ENCODE results near the gene DERL3. TPM values are rescaled to one million over a fixed set of nuclear protein-coding genes. Genes with fewer than 3 reads are reported as not detected.

Gene DERL3
- total and polyA plus RNA-seq, 12 donors, result 0.36 to 4.3 (median 2.6) TPM; not detected in 1

DNA sequence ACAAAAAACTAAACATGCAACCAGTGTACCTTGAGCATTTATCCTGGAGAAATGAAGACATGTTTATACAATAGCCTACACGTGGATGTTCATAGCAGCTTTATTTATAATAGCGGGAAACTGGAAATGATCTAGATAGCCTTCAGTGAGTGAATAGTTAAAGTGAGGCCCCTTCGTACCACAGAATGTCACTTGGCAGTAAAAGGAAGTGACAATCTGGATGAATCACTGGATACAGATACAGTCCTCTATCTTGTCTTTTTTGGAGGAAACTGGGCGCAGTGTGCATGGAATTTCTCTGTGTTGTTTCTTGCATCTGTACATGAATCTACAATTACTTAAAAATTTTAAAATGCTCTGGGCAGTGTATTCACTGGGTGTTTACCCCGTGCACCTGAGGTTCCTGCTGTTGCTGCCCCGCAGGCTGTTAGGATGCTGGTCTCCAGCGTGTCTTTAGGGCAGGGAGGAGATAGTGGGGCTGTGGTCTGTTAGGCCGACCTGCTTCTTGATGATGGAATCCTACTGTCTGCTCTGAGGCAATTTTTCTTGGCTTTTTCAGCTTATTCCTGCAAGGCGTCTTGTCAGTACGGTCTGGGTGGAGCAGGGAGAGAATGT lies 23.2 kb downstream of the DERL3 start:
- Histone ChIP-seq H3K4me1 (replicated peaks in 1 of 2) (peaks cover 0 to 6% of the 10 kb centered on the region in 2 donors), H3K27ac (no peak overlapping the region), H3K4me3 (no peak overlapping the region), H3K9me3 (replicated peaks in 1 of 3) (no peaks in the 10 kb centered on the region), H3K36me3 (replicated peaks in 1 of 2) (peaks cover 0 to 51% of the 10 kb centered on the region in 2 donors), H3K27me3 (no peaks in the 10 kb centered on the region)
- intact Hi-C loops (cut with DNase I), result no loop called here
- DNase-seq, result no peak
- TF ChIP-seq, protein P1, sequence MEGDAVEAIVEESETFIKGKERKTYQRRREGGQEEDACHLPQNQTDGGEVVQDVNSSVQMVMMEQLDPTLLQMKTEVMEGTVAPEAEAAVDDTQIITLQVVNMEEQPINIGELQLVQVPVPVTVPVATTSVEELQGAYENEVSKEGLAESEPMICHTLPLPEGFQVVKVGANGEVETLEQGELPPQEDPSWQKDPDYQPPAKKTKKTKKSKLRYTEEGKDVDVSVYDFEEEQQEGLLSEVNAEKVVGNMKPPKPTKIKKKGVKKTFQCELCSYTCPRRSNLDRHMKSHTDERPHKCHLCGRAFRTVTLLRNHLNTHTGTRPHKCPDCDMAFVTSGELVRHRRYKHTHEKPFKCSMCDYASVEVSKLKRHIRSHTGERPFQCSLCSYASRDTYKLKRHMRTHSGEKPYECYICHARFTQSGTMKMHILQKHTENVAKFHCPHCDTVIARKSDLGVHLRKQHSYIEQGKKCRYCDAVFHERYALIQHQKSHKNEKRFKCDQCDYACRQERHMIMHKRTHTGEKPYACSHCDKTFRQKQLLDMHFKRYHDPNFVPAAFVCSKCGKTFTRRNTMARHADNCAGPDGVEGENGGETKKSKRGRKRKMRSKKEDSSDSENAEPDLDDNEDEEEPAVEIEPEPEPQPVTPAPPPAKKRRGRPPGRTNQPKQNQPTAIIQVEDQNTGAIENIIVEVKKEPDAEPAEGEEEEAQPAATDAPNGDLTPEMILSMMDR (IDR thresholded peaks at IDR 0.05), result no peak
- TF ChIP-seq POLR2A (IDR thresholded peaks at IDR 0.05), result no peak
- WGBS, 4 donors, result 66 to 76% (median 75%) methylated on average over 8 to 10 of the region's 10 CpGs

DNA sequence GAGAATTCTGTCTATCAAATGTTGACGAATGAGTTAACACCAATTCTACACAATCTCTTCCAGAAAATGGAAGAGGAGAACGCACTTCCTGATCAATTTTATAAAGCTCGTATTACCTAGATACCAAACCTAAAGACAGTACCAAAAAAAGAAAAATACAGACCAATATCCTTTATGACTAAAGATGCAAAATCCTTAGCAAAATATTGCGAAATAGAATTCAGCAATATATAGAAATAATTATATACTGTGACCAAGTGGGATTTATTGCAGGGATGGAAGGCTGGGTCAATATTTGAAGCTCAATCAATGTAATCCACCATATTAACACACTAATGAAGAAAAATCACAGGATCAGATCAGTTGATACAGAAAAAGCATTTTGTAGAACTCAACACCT lies 26.4 kb downstream of the DERL3 start:
- Histone ChIP-seq H3K27me3 (no peaks in the 10 kb centered on the region), H3K4me3 (no peak overlapping the region), H3K4me1 (replicated peaks in 1 of 2) (peaks cover 0 to 6% of the 10 kb centered on the region in 2 donors), H3K27ac (no peak overlapping the region), H3K36me3 (replicated peaks in 1 of 2) (peaks cover 0 to 26% of the 10 kb centered on the region in 2 donors), H3K9me3 (replicated peaks in 1 of 3) (no peaks in the 10 kb centered on the region)
- no peak for TF ChIP-seq POLR2A (IDR thresholded peaks at IDR 0.05)
- TF ChIP-seq, protein P1 (IDR thresholded peaks at IDR 0.05), result no peak
- DNase-seq, result no peak
- intact Hi-C loops (cut with DNase I), result no loop called here
- 93 to 99% (median 96%) methylated on average over 4 of the region's 4 CpGs for whole genome bisulfite sequencing, 4 donors

- 75 to 94% (median 88%) methylated on average over 1 of the region's 1 CpG for WGBS, 4 donors
- Histone ChIP-seq H3K9me3 (replicated peaks in 1 of 3) (no peaks in the 10 kb centered on the region), H3K27me3 (no peaks in the 10 kb centered on the region), H3K4me1 (replicated peaks in 1 of 2) (no peaks in the 10 kb centered on the region), H3K27ac (no peak overlapping the region), H3K36me3 (replicated peaks in 1 of 2) (peaks cover 0 to 53% of the 10 kb centered on the region in 2 donors), H3K4me3 (no peak overlapping the region)
- no peak for TF ChIP-seq POLR2A (IDR thresholded peaks at IDR 0.05)
- TF ChIP-seq, protein P1 (IDR thresholded peaks at IDR 0.05), result no peak
- DNase-seq, result no peak
- intact Hi-C loops (cut with DNase I), result no loop called here
Observed at GRCh38 chr22:23806837-23807236, 32.0 kb downstream of the DERL3 start.

DNA sequence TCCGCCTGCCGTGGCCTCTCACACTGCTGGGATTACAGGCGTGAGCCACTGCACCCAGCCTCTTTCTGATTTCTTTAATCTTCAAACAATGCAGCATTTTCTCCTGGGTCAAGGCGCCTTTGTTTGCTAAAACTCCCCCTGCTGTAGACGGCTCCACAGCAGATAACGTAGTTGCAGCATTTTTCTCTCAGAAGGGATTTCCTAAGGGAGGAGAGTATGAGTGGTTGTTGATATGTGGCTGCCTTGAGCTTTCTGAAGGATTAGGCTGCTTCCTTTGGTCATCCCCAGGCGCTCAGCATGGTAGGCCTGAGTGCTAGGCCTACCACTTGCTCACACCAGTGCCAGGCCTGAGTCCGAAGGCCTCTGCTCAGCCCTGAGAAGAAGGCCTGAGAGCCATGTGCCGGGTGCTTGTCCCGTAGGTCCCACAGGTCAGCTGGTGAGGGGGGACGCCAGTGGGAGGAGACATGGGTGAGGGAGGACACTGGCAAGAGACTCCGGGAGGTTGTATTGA lies 34.0 kb downstream of the DERL3 start:
- H3K27ac ChIP-seq, result no peak overlapping the region
- H3K4me3 ChIP-seq, result no peak overlapping the region
- H3K9me3 ChIP-seq (replicated peaks in 1 of 3), result no peaks in the 10 kb centered on the region
- intact Hi-C loops (cut with DNase I), result no loop called here
- no peak for DNase-seq
- no peak for TF ChIP-seq POLR2A (IDR thresholded peaks at IDR 0.05)
- TF ChIP-seq, protein P1 (IDR thresholded peaks at IDR 0.05), result no peak
- no peaks in the 10 kb centered on the region for H3K27me3 ChIP-seq
- peaks cover 0 to 67% of the 10 kb centered on the region in 2 donors for H3K36me3 ChIP-seq (replicated peaks in 1 of 2)
- 80 to 93% (median 85%) methylated on average over 10 to 12 of the region's 12 CpGs for WGBS, 4 donors
- H3K4me1 ChIP-seq (replicated peaks in 1 of 2), result no peaks in the 10 kb centered on the region

Data from adrenal gland (tissue), 12 donors.